Stimulated activated CD8-positive, alpha-beta memory T cell treated with anti-CD3 and anti-CD28 coated beads, Interleukin-12 subunit alpha, Interleukin-12 subunit beta, amount 100 ng/mL, for 1 hour (primary cell): Measurements from ENCODE around the gene PYDC1.
"Not testable (repeated sequence)": the region's sequence is repeated elsewhere in the genome, so short reads cannot be mapped to it uniquely, and the experiment has no call there.

Source experiments
- DNase-seq: peaks from one replicate; pipeline ENCODE4 v3.0.0-alpha.2; 2020; ENCODE audit warnings: low read depth

Gene PYDC1

DNA sequence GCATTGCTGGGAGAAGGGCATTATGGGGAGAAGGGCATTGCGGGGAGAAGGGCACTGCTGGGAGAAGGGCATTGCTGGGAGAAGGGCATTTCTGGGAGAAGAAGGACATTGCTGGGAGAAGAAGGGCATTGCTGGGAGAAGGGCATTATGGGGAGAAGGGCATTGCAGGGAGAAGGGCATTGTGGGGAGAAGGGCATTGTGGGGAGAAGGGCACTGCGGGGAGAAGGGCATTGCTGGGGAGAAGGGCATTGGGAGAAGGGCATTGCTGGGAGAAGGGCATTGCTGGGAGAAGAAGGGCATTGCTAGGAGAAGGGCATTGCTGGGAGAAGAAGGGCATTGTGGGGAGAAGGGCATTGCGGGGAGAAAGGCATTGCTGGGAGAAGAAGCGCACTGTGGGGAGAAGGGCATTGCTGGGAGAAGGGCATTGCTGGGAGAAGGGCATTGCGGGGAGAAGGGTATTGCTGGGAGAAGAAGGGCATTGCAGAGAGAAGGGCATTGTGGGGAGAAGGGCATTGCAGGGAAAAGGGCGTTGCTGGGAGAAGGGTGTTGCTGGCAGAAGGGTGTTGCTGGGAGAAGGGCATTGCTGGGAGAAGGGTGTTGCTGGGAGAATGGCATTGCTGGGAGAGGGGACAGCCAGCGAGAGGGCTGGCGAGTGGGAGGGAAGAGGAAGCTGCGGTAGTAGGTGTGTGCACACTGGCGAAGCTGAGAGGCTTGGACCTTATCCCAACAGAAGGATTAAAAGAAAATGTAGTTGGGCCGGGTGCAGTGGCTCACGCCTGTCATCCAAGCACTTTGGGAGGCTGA, 4.6 kb upstream of the PYDC1 start:
- DNase-seq: no peak

DNA sequence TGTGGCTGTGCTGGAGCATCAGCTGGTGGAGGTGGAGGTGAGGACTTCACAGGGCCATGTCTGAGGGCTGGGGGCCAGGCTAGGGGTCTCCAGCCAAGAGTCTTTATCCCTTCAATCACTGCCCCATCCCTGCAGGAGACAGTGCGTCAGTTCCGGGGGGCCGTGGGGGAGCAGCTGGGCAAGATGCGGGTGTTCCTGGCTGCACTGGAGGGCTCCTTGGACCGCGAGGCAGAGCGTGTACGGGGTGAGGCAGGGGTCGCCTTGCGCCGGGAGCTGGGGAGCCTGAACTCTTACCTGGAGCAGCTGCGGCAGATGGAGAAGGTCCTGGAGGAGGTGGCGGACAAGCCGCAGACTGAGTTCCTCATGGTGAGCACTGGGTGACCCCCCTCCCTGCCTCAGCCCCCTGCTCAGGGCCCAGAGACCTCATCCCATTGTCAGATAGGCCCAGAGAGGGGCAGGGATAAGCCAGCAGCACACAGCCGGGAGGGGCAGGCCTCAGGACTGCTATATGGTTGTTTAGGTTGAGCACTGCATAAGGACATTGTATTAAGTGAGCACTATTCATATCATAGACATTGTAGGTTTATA, 2.3 kb upstream of the PYDC1 start:
- no peak for DNase-seq

DNA sequence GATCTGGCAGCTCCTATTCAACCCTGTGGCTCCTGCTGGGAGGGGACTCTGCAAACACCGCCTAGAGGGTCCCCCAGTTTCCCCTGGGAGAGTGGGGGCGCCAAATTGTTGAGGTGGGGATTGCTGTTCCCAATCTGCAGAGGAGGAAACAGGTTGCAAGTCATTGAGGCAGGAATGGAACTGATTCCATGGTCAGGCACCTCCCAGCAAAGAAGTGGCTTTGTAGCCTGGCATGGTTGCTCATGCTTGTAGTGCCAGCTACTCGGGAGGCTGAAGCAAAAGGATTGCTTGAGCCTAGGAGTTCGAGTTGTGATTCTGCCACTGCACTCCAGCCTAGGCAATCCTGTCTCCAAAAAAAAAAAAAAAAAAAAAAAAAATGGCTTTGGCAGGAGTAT, 198 bp upstream of the PYDC1 start:
- DNase-seq: no peak

DNA sequence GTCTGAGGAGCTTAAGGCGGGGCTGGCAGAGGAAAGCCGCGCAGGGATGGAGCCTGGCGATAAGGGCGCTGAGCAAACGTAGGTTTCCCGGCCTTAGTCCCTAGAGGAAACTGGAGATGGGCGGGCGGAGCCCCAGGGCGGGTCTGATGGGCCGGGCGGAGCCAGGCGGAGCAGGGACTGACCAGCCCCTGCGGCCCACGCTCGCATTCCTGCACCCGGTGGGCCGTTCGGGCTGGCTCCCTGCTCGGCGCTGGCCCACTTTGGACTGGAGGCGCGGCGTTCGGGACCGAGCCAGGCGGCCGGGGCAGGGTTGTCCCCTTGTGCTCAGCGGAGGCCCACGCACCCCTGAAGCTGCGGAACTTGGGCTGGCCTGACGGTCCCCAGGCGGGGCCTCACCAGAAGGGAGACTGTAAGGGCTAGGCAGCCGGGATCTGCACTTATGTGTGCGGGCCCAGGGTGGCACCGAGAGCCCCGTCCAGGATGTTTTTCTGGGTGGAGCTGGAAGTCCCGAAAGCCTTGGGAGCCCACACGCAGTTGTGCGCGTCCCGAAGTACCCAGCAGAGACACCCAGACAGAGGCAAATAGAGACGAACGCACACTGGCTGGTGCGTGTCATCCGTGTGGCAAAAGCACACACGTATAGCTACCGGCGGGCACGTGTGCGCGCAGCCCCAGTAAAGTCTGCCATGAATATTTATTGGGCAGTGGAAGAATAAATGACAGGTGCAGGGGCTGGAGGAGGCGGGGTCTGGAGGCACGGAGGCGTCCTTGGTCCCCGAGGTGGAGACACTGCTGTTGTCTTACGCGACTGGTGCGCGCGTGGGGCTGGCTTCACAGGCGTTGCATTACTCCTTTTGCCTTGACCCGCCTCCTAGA, 1.4 kb downstream of the PYDC1 start:
- DNase-seq: no peak

DNA sequence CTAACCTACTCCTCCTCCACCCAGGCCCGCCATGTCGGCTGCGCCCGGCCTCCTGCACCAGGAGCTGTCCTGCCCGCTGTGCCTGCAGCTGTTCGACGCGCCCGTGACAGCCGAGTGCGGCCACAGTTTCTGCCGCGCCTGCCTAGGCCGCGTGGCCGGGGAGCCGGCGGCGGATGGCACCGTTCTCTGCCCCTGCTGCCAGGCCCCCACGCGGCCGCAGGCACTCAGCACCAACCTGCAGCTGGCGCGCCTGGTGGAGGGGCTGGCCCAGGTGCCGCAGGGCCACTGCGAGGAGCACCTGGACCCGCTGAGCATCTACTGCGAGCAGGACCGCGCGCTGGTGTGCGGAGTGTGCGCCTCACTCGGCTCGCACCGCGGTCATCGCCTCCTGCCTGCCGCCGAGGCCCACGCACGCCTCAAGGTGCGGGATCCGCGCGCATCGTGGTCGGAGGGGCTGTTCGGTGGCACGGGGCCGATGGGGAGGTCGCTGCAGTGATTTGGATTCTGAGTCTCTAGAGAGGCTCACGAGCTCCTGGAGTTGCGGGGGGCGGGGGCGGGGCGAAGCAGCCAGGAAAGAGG, 2.1 kb downstream of the PYDC1 start:
- no peak for DNase-seq

DNA sequence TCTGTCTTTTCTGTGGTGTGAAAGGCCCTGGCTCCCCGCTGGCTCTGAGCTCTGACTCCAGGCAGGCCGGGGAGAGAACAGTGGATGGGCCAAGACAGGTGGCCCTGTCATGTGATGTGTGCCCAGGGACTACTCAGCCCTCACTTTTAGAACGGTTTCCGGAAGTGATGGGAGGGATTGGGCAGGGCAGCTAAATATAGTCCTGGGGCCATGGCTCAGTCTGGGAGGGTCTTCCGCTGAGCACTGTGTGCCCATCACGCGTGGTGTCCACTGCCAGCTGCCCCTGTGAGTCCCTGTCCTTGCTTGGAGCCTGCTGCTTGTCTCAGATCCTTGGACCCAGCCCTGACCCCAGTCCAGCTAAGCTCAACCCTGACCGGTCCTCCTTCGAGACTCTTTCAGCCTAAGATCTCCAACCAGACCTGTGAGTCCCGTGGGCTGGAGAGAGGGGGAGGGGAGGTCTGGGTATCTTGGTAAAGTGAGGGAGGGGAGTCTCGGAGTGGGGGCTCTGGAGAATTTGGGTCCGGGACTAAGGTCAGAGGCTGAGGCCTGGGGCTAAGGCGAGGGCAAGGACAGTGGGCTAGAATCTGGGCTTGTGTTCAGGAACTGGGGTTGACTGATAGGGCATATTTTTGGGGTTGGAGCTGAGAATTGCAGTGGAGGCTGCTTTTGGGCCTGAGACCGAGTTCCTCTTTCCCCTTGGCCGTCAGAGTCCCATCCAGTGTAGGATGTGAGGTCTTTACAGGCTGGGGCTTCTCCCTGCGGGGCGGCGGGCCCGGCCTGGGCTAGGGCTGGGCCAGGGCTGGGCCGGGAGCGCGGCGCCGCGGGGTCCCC, 2.8 kb downstream of the PYDC1 start, which contains the start of gene TRIM72:
TSS of gene TRIM72 (plus strand) at position 243 of the 831 bp plus-strand sequence. CDS start 620 bp downstream, outside the sequence.
- no peak for DNase-seq

DNA sequence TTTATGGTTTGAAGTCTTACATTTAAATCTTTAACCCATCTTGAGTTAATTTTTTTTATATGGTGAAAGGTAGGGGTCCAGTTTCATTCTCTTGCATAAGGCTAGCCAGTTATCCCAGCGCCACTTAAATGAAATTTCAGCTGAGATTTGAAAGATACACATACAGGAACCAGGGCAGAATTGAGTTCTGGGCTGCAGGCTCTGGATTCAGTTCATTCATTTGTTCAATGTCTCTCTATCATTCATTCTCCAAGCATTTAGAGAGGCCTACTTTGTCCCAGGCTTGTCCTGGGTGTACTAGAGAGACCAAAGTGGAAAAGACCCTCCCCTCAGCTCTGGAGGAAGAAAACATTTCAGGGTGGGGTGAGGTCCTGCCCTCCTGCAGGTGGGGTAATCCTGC, 3.6 kb downstream of the PYDC1 start:
- DNase-seq: no peak

DNA sequence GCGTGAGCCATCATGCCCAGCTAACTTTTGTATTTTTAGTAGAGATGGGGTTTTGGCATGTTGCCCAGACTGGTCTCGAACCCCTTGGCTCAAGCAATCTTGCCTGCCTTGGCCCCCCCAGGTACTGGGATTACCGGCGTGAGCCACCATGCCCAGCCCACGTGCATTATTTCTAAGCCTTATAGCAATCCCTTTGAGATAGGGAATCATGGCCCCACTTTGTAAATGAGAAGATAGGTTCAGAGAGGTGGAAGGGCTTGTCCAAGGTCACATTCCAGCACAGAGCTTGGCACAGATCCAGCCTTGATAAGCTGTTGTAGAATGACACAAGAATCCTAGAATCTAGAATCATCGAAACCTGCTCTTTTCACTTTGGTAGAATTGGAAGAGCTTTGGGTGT, 10.2 kb downstream of the PYDC1 start:
- DNase-seq: no peak

DNA sequence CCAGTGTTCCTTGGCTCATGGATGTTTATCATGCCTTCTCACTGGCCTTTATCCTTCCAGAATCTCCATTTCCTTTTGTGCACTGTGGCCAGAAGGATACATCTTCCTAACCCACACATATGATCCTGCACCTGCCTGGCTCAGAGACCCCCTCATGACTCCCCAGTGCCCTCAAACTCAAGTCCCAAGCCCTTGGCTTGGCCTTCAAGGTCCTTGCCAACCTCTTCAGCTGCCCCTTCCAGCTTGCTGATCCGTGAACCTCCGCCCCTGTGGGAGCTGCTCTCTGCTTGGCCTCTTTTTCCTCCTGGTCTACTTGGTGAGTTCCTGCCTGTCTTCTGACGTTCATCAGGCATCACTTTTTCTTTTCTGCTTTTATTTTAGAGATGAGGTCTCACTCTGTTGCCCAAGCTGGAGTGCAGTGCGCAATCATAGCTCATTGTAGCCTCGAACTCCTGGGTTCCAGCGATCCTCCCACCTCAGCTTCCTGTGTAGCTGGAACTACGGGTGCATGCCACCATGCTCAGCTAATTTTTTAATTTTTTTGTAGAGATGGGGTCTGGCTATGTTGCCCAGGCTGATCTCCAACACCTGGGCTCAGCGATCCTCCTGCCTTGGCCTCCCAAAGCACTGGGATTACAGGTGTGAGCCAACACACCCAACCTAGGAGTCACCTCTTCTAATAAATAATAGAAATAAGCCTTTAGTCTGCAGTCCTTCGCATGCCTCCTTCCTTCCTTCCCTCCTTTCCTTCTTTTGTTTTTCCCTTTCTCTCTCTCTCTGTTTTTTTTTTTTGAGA, 11.9 kb downstream of the PYDC1 start:
- no peak for DNase-seq

DNA sequence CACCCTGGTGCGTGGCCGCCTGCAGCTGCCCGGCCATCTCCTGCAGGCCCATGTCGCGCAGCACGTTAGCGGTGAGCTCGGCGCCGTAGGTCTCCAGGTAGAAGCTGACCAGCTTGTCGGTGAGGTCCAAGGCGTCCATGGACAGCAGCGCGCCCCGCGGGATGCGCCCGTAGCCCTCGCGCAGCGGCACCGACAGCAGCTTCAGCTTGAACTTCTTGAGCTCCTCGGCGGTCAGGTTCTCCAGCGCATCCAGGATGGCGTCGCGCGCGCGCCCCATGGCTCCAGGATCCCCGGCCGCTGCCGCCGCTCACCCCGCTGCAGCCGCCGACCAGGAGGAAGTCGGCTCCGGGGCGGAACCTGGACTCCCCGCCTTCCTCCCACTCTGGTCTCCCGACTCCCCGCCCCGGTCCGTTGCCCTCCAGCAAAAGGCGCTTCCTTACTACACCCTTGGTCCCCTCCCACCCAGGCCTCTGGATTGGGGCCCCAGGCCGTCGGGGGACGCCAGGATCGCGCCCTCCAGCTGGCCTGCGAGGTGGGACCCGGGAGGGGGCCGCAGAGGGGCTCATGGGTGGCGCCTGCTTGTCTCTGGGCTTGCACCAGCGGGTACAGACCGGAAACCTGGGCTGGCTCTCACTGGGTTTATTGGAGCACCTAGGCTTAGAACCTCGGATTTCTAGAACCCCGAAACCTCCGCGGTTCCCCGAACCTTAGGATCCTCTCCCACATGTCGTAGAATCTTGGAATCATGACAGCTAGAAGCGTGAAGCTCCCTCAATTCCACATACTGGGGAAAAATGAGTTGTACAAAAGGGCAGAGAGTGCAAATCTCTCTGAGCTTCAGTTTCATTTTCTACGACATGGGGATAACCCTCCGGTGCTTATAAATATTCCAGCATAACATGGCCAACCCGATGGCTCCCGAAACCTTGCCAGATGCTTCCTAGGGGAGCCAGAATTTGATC, 14.2 kb downstream of the PYDC1 start, which contains the start of gene PYCARD:
TSS of gene PYCARD (minus strand) at position 347 of the 962 bp plus-strand sequence. CDS start at position 277, 70 bp downstream.
- no peak for DNase-seq

DNA sequence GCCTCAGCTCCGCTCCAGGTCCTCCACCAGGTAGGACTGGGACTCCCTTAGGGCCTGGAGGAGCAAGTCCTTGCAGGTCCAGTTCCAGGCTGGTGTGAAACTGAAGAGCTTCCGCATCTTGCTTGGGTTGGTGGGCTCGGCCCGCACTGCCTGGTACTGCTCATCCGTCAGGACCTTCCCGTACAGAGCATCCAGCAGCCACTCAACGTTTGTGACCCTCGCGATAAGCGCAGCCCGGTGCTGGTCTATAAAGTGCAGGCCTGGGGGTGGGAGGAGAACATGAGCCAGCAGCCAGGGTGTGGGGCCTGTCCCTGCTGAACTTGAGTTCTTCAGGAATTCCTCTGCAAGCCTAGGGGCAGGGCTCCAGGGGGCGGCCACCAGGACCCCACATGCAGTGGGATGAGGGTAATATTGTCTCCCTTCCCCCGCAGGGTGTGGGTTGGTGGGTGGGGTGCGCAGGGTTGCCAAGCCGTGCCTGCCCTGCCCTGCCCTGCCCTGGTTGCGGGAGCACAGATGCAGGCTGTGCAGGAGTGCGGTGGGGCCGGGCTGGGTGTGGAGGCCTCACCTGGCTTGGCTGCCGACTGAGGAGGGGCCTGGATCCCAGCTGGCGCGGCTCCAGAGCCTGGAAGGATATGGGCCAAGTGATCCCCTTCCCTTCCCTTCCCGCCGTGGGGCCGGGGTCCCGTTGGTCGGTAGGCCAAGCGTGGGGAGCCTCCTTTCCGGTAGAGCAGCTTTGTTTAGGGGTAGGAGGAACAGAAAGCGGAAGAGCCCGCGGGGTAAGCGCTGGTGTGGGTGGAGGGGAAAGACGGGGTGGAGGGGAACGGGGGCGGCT, 15.1 kb downstream of the PYDC1 start:
- no peak for DNase-seq

DNA sequence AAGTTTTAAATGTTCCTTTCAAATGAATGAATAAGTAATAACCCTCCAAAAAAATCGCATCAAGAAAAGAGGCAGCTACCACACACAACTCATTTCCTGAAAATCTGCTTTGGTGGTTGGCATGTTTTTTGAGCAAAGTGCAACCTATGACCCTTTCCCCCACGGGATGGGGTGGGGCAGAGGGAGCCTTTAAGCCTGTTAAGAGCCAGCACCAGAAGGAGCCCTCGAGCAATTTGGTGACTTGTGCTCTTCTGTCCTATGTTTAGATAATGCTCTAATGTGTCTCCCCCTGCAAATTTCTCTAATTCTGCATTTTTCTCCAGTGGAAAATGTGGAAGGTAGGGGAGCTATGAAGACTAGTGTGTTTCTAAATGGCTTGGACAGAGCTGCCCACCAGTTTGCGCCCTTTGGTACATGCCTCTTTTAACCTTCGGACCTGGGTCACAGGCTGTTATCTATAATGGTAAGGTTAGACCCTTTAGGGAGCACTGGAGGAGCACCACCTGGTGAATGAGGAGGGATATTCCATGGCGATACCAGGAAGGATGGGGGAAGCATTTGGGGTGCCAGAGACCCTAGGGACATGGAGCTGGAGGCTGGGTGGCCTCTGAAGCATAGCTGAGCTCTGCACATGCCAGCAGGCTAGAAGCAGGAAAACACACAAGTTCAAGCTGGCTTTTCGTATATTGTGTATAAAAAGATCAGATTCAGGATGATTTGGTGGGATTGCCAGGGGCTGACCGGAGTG, 15.9 kb downstream of the PYDC1 start:
- no peak for DNase-seq

DNA sequence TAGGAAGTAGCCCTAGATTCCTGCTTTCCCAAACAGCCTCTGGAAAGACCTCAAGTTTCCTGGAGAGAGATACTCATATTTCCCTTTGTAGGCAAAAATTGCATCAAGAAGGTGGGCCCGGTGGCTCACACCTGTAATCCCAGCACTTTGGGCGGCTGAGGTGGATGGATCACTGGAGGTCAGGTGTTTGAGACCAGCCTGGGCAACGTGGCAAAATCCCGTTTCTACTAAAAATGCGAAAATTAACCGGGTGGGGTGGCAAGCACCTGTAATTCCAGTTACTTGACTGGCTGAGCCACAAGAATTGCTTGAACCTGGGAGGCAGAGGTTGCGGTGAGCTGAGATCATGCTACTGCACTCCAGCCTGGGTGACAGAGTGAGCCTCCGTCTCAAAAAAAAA, 16.8 kb downstream of the PYDC1 start:
- not testable (repeated sequence) for DNase-seq

DNA sequence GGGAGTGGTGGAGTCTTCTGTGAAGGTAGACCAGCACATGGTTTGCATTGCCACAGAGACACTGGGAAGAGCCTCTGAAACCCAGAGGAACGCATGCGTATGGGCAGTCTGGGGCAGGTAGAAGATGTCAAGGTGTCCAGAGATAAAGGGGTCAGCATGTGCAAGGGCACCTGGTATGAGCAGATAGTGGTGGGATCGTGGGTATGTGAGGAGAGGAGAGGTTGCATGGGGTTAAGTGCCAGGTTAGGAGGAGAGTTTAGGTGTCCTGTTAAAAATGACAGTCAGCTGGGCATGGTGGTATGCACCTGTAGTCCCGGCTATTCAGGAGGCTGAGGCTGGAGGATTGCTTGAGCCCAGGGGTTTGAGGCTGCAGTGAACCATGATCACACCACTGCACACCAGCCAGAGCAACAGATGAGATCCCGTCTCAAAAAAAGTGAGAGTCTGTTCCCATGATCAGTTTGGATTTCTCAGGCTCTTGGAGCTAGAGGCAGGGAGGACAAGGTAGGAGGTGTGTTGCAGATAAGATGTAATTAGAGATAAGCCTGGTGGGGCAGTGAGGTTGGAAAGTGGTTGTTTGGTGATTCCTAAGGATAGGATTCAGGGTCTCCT, 17.4 kb downstream of the PYDC1 start:
- no peak for DNase-seq

DNA sequence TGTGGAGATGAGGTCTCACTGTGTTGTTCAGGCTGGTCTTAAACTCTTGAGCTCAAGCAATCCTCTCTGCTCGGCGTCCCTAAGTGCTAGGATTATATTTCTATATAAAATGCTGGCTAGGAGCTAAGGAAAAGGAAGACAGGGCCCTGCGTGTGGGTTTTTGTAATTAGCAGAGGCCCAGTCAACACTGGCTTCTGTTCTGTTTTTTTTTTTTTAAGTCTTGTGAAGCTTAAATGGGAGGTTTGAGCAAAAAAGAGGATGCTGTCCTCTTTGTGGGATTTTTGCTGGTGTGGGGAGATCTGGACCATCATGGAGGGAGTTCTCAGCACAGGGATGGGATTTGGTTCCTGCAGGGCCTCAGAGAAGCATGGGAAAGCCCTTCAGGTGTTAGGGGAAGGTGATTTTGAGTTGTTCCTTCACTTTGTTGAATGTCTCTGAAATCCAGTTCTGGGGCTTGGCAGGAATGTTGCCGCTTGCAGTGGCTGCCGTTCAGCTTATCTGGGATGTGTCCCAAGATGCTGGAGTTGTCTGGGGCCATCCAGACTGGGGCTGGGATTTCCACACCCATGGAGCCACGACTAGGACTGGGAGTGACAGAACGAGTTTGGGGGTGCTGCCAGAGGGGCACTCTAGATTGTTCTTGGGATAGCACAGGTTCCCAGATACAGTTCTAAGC, 18.6 kb downstream of the PYDC1 start:
- DNase-seq: no peak

DNA sequence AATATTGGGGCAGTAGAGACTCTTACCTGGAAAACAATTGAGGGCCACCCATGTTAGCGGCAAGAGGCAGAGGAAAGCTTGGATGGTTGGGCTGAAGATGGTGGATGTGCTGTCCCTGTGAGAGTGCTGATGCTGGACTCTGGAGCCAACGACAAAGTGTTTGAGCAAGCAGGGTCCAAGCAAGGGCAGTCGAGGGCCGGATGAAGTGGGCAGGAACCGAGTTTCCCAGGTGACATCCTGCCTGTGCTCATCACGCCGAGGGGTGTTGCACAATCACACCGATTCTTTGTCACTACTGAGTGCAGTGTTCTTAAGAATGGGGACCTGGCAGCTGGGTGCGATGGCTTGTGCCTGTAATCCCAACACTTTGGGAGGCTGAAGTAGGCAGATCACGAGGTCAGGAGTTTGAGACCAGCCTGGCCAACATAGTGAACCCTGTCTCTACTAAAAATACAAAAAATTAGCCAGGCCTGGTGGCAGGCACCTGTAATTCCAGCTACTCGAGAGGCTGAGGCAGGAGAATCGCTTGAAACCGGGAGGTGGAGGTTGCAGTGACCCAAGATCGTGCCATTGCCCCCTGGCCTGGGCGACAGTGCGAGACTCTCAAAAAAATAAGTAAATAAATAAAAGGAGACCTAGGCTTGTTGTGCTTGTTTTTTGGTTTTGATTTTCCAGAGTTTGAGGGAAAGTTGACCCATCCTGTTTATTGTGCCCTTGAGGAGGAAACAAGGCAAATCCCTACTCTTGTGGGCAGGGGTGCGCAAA, 20.4 kb downstream of the PYDC1 start:
- DNase-seq: no peak
